LNCAP (cell line): ENCODE measurements around the gene PPP1R1C.

Experiments used
- CTCF ChIP-seq: fragments of 450-650 bp; IDR thresholded peaks from 2 replicates; pipeline ENCODE4 v1.5.1; 2017; ENCODE audit warnings: mild to moderate bottlenecking

Gene PPP1R1C

GRCh38 chr2:182134201-182134600, 148.5 kb downstream of the PPP1R1C start:
- TF ChIP-seq CTCF, result no peak

GRCh38 chr2:182142062-182142461, 156.4 kb downstream of the PPP1R1C start:
- no peak for TF ChIP-seq CTCF

- TF ChIP-seq CTCF, result no peak
Observed at GRCh38 chr2:182144041-182144775, 158.6 kb downstream of the PPP1R1C start.

GRCh38 chr2:182144776-182145165, 159.1 kb downstream of the PPP1R1C start:
- TF ChIP-seq CTCF, result no peak

GRCh38 chr2:182148344-182148743, 162.7 kb downstream of the PPP1R1C start:
- TF ChIP-seq CTCF, result no peak

- TF ChIP-seq CTCF, result no peak
Observed at GRCh38 chr2:182163878-182164277, 178.2 kb downstream of the PPP1R1C start.

- no peak for TF ChIP-seq CTCF
Observed at GRCh38 chr2:182164686-182165085, 179.0 kb downstream of the PPP1R1C start.

- no peak for TF ChIP-seq CTCF
Observed at GRCh38 chr2:182165202-182165601, 179.5 kb downstream of the PPP1R1C start.
